Psoas muscle (tissue), 7 donors: Measurements from ENCODE around the gene TRMT13. TPM values are rescaled to one million over a fixed set of nuclear protein-coding genes. Genes with fewer than 3 reads are reported as not detected.

Experiments used
- polyA plus RNA-seq, 3 donors: library from polyadenylated mRNA; stranded (reverse); fragments of 200-250 nt; gene quantifications; one replicate each; pipeline ENCODE4 v1.2.3, GENCODE V29; 2013
- total RNA-seq, 4 donors: library from RNA; stranded (reverse); fragmentation: NEBNext Ultra II Directional in 2 of 4; extraction: Animal tissue kit (Norgen Biotek cat#: 25700) in 2 of 4; gene quantifications; one replicate each; pipeline versions ENCODE4 v1.2.1 to v1.2.4, GENCODE V29; 2021 to 2023
- donor health status: healthy with polysubstance abuse.
- donor health status: DM: no; HTN: no; CAD: no; lungs with moderate emphysema.
- donor health status: Bipolar disorder and iron deficiency.
- donor health status: healthy.
- donor health status: DM: no; HTN: no; CAD: no.
- donor health status: DM: no; HTN: no; CAD: no.
- donor health status: DM: yes; HTN: yes; CAD: no.

TRMT13 gene
- total and polyA plus RNA-seq, 7 donors, result 4.9 to 15.2 (median 9.0) TPM

Other genes with a start within 250 kb of the TRMT13 start
- gene SLC35A3, start 163.2 kb upstream of the TRMT13 start, total RNA-seq, result 1 to 10 TPM; 4.5 to 8.6 (median 7.5) TPM
- 1 to 10 TPM; 3.5 to 6.4 (median 3.7) TPM for gene SLC35A3, start 163.2 kb upstream of the TRMT13 start, polyA plus RNA-seq
- gene SASS6, start 233 bp upstream of the TRMT13 start, total RNA-seq, result 1 to 10 TPM; 1.1 to 1.5 (median 1.3) TPM
- gene SASS6, start 233 bp upstream of the TRMT13 start, polyA plus RNA-seq, result 1 to 10 TPM; 1.4 to 2.4 (median 1.7) TPM
- gene LRRC39, start 45.1 kb downstream of the TRMT13 start, total RNA-seq, result 100 to 1,000 TPM in 3 of 4 donors, 10 to 100 TPM in 1; 92.5 to 227 (median 132) TPM
- 10 to 100 TPM; 27.7 to 89.3 (median 59.1) TPM for gene LRRC39, start 45.1 kb downstream of the TRMT13 start, polyA plus RNA-seq
- 10 to 100 TPM; 16.1 to 28.2 (median 19.0) TPM for gene DBT, start 116.7 kb downstream of the TRMT13 start, total RNA-seq
- 1 to 10 TPM; 3.6 to 9.9 (median 3.9) TPM for gene DBT, start 116.7 kb downstream of the TRMT13 start, polyA plus RNA-seq
- gene RTCA, start 133.1 kb downstream of the TRMT13 start, total RNA-seq, result 10 to 100 TPM; 24.0 to 33.4 (median 33.0) TPM
- gene RTCA, start 133.1 kb downstream of the TRMT13 start, polyA plus RNA-seq, result 10 to 100 TPM; 26.5 to 56.6 (median 38.3) TPM
- 1 to 10 TPM; 2.3 to 5.5 (median 2.9) TPM for gene CDC14A, start 219.3 kb downstream of the TRMT13 start, total RNA-seq
- 1 to 10 TPM in 2 of 3 donors, under 1 TPM in 1; 0.44 to 1.3 (median 1.2) TPM for gene CDC14A, start 219.3 kb downstream of the TRMT13 start, polyA plus RNA-seq